HepG2 (cell line): ENCODE measurements around the gene GADD45B. TPM values are rescaled to one million over a fixed set of nuclear protein-coding genes. Genes with fewer than 3 reads are reported as not detected.
A peak's percentile ranks its signal among the peaks of the same experiment; 100 is the strongest.

ENCODE experiments used
- CENPX ChIP-seq: sonication (generic); formaldehyde crosslinking; IDR thresholded peaks from 2 replicates; pipeline ENCODE4 v1.9.0; 2021; ENCODE audit warnings: mild to moderate bottlenecking, missing genetic modification reagents, moderate library complexity
- CHD4 ChIP-seq: fragments of 200-600 bp; sonication (generic); IDR thresholded peaks from 2 replicates; pipeline ENCODE4 v1.7.0; 2017; ENCODE audit warnings: mild to moderate bottlenecking, low read length, borderline replicate concordance
- FIP1L1 ChIP-seq: fragments of 200-400 bp; formaldehyde crosslinking; IDR thresholded peaks from 2 replicates; pipeline ENCODE4 v1.6.1; 2018; ENCODE audit warnings: low read depth, mild to moderate bottlenecking, low read length, moderate library complexity, borderline replicate concordance; ENCODE audit not compliant: insufficient read depth
- FOXJ3 ChIP-seq: sonication (generic); formaldehyde crosslinking; IDR thresholded peaks from 2 replicates; pipeline ENCODE4 v1.4.0; 2020; ENCODE audit warnings: missing genetic modification reagents, mild to moderate bottlenecking, borderline replicate concordance
- NFE2 ChIP-seq: sonication (generic); formaldehyde crosslinking; IDR thresholded peaks from 2 replicates; pipeline ENCODE4 v1.4.0; 2020; ENCODE audit warnings: missing genetic modification reagents
- PBX2 ChIP-seq: IDR thresholded peaks from 2 replicates; pipeline ENCODE4 v1.6.1; 2016; ENCODE audit warnings: control low read depth
- RXRB ChIP-seq: IDR thresholded peaks from 2 replicates; pipeline ENCODE4 v1.6.1; 2016; ENCODE audit warnings: borderline replicate concordance, missing genetic modification reagents, missing compliant biosample characterization
- SATB2 ChIP-seq: sonication (generic); formaldehyde crosslinking; IDR thresholded peaks from 2 replicates; pipeline ENCODE4 v1.5.0; 2020; ENCODE audit warnings: missing genetic modification reagents
- SRF ChIP-seq: IDR thresholded peaks from 2 replicates; pipeline ENCODE4 v1.6.1; 2011; ENCODE audit warnings: mild to moderate bottlenecking, low read depth, low read length, moderate library complexity
- SRSF4 ChIP-seq: fragments of 200-400 bp; formaldehyde crosslinking; IDR thresholded peaks from one replicate; pipeline ENCODE4 v1.6.1; 2018; ENCODE audit warnings: mild to moderate bottlenecking, low read depth, low read length, moderate library complexity; ENCODE audit not compliant: poor library complexity, severe bottlenecking
- TOE1 ChIP-seq: sonication (generic); formaldehyde crosslinking; IDR thresholded peaks from 2 replicates; pipeline ENCODE4 v1.4.0; 2020; ENCODE audit warnings: mild to moderate bottlenecking, missing genetic modification reagents
- ZBTB7A ChIP-seq: sonication (generic); formaldehyde crosslinking; IDR thresholded peaks from 2 replicates; pipeline ENCODE4 v1.8.0; 2022; ENCODE audit warnings: mild to moderate bottlenecking, missing genetic modification reagents
- ZBTB8A ChIP-seq: sonication (generic); formaldehyde crosslinking; IDR thresholded peaks from 2 replicates; pipeline ENCODE4 v1.4.0; 2020; ENCODE audit warnings: mild to moderate bottlenecking, low read depth, missing genetic modification reagents, borderline replicate concordance
- ZNF225 ChIP-seq: sonication (generic); formaldehyde crosslinking; IDR thresholded peaks from 2 replicates; pipeline ENCODE4 v1.4.0; 2020; ENCODE audit warnings: mild to moderate bottlenecking, missing genetic modification reagents
- ZNF468 ChIP-seq: sonication (generic); formaldehyde crosslinking; IDR thresholded peaks from 2 replicates; pipeline ENCODE4 v1.8.0; 2022; ENCODE audit warnings: mild to moderate bottlenecking, moderate library complexity, missing genetic modification reagents
- ZNF552 ChIP-seq: sonication (generic); formaldehyde crosslinking; IDR thresholded peaks from 2 replicates; pipeline ENCODE4 v1.9.0; 2022; ENCODE audit warnings: missing genetic modification reagents, mild to moderate bottlenecking, borderline replicate concordance
- ZNF772 ChIP-seq: sonication (generic); formaldehyde crosslinking; IDR thresholded peaks from 2 replicates; pipeline ENCODE4 v1.5.0; 2020; ENCODE audit warnings: mild to moderate bottlenecking, missing genetic modification reagents
- ZNF776 ChIP-seq: sonication (generic); formaldehyde crosslinking; IDR thresholded peaks from 2 replicates; pipeline ENCODE4 v1.4.0; 2020; ENCODE audit warnings: mild to moderate bottlenecking, missing genetic modification reagents
- polyA plus RNA-seq, 8 experiments: library from polyadenylated mRNA; depleted of rRNA in 3 of 8; stranded (reverse) in 7 of 8; unstranded in 1 of 8; fragments of >200 nt; fragmentation: Illumina TruSeq in 4 of 8; extraction: Trizol in 4 of 8; gene quantifications; 2 replicates each; pipeline versions ENCODE4 v1.2.1 to v1.2.3, GENCODE V29; 2011 to 2016; ENCODE audit warnings: low read depth in 4 of 8, missing spikeins in 1 of 8, mixed read lengths in 1 of 8; ENCODE audit not compliant: insufficient read depth in 1 of 8
- total RNA-seq, 5 experiments: library from RNA; depleted of rRNA; stranded (reverse); fragments of >200 nt; fragmentation: Illumina TruSeq; extraction: Trizol; gene quantifications; 2 replicates each; pipeline ENCODE4 v1.2.3, GENCODE V29; 2016; ENCODE audit warnings: low read depth in 1 of 5
- TF ChIP-seq, protein P1 (sequence below): sonication (generic); formaldehyde crosslinking; IDR thresholded peaks from 2 replicates; pipeline ENCODE4 v1.5.1; 2020; ENCODE audit warnings: missing genetic modification reagents, mild to moderate bottlenecking, borderline replicate concordance
- TF ChIP-seq, protein P2 (sequence below): sonication (generic); formaldehyde crosslinking; IDR thresholded peaks from 2 replicates; pipeline ENCODE4 v1.8.1; 2023; ENCODE audit warnings: mild to moderate bottlenecking, moderate library complexity, missing genetic modification reagents
- TF ChIP-seq, protein P3 (sequence below): sonication (generic); formaldehyde crosslinking; IDR thresholded peaks from 2 replicates; pipeline ENCODE4 v1.4.0; 2020; ENCODE audit warnings: missing genetic modification reagents, borderline replicate concordance

GADD45B gene
- total and polyA plus RNA-seq, 2 of the 13 experiments (the other 11 are each of a cell fraction or from before 2014, with no cell fraction given) = 4.6 to 34.1 TPM

DNA sequence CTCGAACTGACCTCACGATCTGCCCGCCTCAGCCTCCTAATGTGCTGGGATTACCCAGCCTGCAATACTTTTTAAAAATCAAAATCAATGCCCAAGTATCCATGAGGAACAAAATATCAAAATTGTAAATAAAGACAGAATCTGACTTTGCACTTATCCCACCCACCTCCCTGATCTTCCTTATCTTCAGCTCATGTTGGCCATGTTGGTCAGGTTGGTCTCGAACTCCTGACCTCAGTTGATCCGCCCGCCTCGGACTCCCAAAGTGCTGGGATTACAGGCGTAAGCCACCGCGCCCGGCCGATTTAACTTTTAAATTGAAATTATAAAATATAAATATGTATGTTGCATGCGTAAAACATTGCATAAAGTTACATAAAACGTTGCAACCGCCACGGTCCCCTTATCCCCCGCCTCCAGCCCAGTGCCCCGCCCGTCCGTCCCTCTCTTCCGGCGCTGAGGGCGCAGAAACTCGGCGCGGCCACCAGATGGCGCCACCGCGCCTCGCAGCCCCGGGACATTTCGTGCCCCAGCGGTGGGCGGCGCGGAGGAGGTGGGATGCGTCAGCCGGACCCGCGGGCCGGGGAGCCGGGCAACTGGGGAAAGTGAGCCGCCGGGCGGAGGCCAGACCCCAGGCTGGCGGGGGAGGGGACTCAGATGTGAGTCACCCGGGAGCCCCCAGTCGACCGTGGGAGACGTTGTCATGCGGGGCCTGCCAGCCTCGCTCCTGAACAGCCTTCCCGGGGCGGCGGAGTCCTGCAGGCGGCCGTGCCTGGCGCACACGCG lies 1.5 kb upstream of the GADD45B start (continued):
- TF ChIP-seq SATB2 (CRISPR knock-in tag) (no peak), TOE1 (CRISPR knock-in tag) (no peak), ZBTB7A (CRISPR knock-in tag) (peak; percentile 96), PBX2 (CRISPR knock-in tag) (no peak), SRSF4 (no peak), CENPX (CRISPR knock-in tag) (no peak), ZNF468 (CRISPR knock-in tag) (no peak), CHD4 (no peak), SRF (no peak), RXRB (CRISPR knock-in tag) (peak; percentile 76; the same call in 1 of the 2 replicates), FOXJ3 (CRISPR knock-in tag) (no peak), FIP1L1 (no peak), ZNF772 (peak; percentile 82), ZNF776 (CRISPR knock-in tag) (0 out of 2 replicates have a peak, but pooled peaks have one; percentile 47), ZNF552 (CRISPR knock-in tag) (peak; percentile 7; the same call in 1 of the 2 replicates), ZBTB8A (CRISPR knock-in tag) (no peak), NFE2 (CRISPR knock-in tag) (no peak), ZNF225 (CRISPR knock-in tag) (0 out of 2 replicates have a peak, but pooled peaks have one; percentile 72)
- TF ChIP-seq, protein P1, sequence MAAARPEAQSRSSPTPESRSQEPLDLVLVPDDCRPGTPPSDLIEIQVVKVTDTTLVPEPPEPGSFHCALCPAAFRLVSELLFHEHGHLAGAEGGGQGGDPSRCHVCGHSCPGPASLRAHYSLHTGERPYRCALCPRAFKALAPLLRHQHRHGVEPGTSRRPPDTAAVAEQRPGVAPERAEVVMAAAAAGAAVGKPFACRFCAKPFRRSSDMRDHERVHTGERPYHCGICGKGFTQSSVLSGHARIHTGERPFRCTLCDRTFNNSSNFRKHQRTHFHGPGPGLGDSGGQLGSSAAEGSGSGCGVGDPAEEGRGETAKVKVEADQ (CRISPR knock-in tag) = peak; percentile 40; the same call in 1 of the 2 replicates
- TF ChIP-seq, protein P2, sequence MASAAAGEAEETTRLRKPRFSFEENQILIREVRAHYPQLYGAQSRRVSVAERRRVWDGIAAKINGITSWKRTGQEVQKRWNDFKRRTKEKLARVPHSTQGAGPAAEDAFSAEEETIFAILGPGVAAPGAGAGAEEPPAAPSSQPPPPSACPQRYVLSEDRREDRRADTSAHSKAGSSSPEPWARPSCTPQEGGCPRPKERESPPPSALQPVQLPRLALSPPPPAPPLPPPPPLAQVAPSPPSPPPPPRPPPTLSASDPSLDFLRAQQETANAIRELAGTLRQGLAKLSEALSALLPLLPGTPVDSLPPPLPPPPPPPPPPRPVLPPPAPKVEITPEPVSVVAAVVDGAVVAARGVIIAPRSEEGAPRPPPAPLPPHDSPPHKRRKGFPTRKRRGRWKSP (CRISPR knock-in tag) = no peak
- TF ChIP-seq, protein P3, sequence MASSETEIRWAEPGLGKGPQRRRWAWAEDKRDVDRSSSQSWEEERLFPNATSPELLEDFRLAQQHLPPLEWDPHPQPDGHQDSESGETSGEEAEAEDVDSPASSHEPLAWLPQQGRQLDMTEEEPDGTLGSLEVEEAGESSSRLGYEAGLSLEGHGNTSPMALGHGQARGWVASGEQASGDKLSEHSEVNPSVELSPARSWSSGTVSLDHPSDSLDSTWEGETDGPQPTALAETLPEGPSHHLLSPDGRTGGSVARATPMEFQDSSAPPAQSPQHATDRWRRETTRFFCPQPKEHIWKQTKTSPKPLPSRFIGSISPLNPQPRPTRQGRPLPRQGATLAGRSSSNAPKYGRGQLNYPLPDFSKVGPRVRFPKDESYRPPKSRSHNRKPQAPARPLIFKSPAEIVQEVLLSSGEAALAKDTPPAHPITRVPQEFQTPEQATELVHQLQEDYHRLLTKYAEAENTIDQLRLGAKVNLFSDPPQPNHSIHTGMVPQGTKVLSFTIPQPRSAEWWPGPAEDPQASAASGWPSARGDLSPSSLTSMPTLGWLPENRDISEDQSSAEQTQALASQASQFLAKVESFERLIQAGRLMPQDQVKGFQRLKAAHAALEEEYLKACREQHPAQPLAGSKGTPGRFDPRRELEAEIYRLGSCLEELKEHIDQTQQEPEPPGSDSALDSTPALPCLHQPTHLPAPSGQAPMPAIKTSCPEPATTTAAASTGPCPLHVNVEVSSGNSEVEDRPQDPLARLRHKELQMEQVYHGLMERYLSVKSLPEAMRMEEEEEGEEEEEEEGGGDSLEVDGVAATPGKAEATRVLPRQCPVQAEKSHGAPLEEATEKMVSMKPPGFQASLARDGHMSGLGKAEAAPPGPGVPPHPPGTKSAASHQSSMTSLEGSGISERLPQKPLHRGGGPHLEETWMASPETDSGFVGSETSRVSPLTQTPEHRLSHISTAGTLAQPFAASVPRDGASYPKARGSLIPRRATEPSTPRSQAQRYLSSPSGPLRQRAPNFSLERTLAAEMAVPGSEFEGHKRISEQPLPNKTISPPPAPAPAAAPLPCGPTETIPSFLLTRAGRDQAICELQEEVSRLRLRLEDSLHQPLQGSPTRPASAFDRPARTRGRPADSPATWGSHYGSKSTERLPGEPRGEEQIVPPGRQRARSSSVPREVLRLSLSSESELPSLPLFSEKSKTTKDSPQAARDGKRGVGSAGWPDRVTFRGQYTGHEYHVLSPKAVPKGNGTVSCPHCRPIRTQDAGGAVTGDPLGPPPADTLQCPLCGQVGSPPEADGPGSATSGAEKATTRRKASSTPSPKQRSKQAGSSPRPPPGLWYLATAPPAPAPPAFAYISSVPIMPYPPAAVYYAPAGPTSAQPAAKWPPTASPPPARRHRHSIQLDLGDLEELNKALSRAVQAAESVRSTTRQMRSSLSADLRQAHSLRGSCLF (CRISPR knock-in tag) = no peak
